CD8-positive, alpha-beta memory T cell (primary cell): ENCODE measurements around the gene GPRC5B. TPM values are rescaled to one million over a fixed set of nuclear protein-coding genes. Genes with fewer than 3 reads are reported as not detected.
A peak's percentile ranks its signal among the peaks of the same experiment; 100 is the strongest.

Experiments
- CTCF ChIA-PET: fragments of 350-600 bp; sonication (Branson Sonifier 250); formaldehyde crosslinking; loops from one replicate; lab custom pipeline; 2021; ENCODE audit warnings: antibody characterized with exemption; lab: Charles Lee
- POLR2A ChIA-PET: fragments of 350-600 bp; sonication (Branson Sonifier 250); formaldehyde crosslinking; loops from one replicate; lab custom pipeline; 2021; ENCODE audit warnings: antibody characterized with exemption; lab: Charles Lee
- DNase-seq, 5 donors: peaks; one replicate each; pipeline versions ENCODE4 v3.0.0 to v3.0.0-alpha.2; 2020 to 2022; ENCODE audit warnings: mixed read lengths in 1 of 5
- H3K27ac ChIP-seq: one replicate; pipeline ENCODE4 v1.7.0; 2013; ENCODE audit warnings: low read depth, mild to moderate bottlenecking, low read length, moderate library complexity
- H3K27me3 ChIP-seq: 2 replicates; pipeline ENCODE4 v1.7.0; 2013; ENCODE audit warnings: low read length, mild to moderate bottlenecking; ENCODE audit not compliant: insufficient read depth, poor library complexity, severe bottlenecking
- H3K36me3 ChIP-seq: 2 replicates; pipeline ENCODE4 v1.7.0; 2013; ENCODE audit warnings: mild to moderate bottlenecking, low read length, moderate library complexity; ENCODE audit not compliant: insufficient read depth
- H3K4me1 ChIP-seq: 2 replicates; pipeline ENCODE4 v1.7.0; 2013; ENCODE audit warnings: mild to moderate bottlenecking, low read length, moderate library complexity; ENCODE audit not compliant: insufficient read depth
- H3K4me3 ChIP-seq: 2 replicates; pipeline ENCODE4 v1.7.0; 2013; ENCODE audit warnings: mild to moderate bottlenecking, low read length
- H3K9me3 ChIP-seq: 2 replicates; pipeline ENCODE4 v1.7.0; 2013; ENCODE audit warnings: mild to moderate bottlenecking, low read length
- H3K27ac Mint-ChIP-seq, 8 donors: one replicate each; pipeline ENCODE4 v1.8.0; 2020 to 2021; ENCODE audit warnings: mixed read lengths in 8 of 8, mild to moderate bottlenecking in 6 of 8, inconsistent platforms in 3 of 8, moderate library complexity in 3 of 8
- H3K27me3 Mint-ChIP-seq, 2 donors: one replicate each; pipeline ENCODE4 v1.8.0; 2020 to 2021; ENCODE audit warnings: mixed read lengths in 2 of 2, mild to moderate bottlenecking in 1 of 2, moderate library complexity in 1 of 2
- H3K36me3 Mint-ChIP-seq, 3 donors: one replicate each; pipeline ENCODE4 v1.8.0; 2020 to 2021; ENCODE audit warnings: mixed read lengths in 3 of 3, inconsistent platforms in 1 of 3, mild to moderate bottlenecking in 1 of 3
- H3K4me1 Mint-ChIP-seq, 3 donors: one replicate each; pipeline ENCODE4 v1.8.0; 2020 to 2021; ENCODE audit warnings: mixed read lengths in 3 of 3, inconsistent platforms in 1 of 3, mild to moderate bottlenecking in 1 of 3
- H3K4me3 Mint-ChIP-seq, 7 donors: one replicate each; pipeline ENCODE4 v1.8.0; 2020 to 2021; ENCODE audit warnings: mixed read lengths in 7 of 7, mild to moderate bottlenecking in 6 of 7, moderate library complexity in 4 of 7, inconsistent platforms in 2 of 7
- H3K9me3 Mint-ChIP-seq, 5 donors: one replicate each; pipeline ENCODE4 v1.8.0; 2020 to 2022; ENCODE audit warnings: mixed read lengths in 5 of 5, mild to moderate bottlenecking in 3 of 5, moderate library complexity in 2 of 5, inconsistent platforms in 1 of 5
- polyA plus RNA-seq: library from polyadenylated mRNA; unstranded; fragments of 300-500 nt; fragmentation: Illumina TruSeq; gene quantifications from one replicate; pipeline ENCODE4 v1.2.3, GENCODE V29; 2021
- total RNA-seq, 2 experiments: library from RNA; stranded (reverse); gene quantifications; one replicate each; pipeline ENCODE4 v1.2.3, GENCODE V29; 2021

The GPRC5B gene
- total and polyA plus RNA-seq, 3 experiments from 2014 or later, result 0.11 to 0.29 TPM; not detected in 1

GRCh38 chr16:19908921-19909320, 24.3 kb upstream of the GPRC5B start:
- Histone ChIP-seq H3K4me3 (no peak overlapping the region), H3K36me3 (no peaks in the 10 kb centered on the region), H3K4me1 (no peaks in the 10 kb centered on the region), H3K9me3 (no peaks in the 10 kb centered on the region), H3K27me3 (no peaks in the 10 kb centered on the region), H3K27ac (no peak overlapping the region)
- DNase-seq, result no peak
- Mint-ChIP-seq H3K27me3 (peaks cover 23 to 29% of the 10 kb centered on the region in 2 donors), H3K4me1 (peaks cover 8 to 13% (median 10%) of the 10 kb centered on the region in 3 donors), H3K36me3 (no peaks in the 10 kb centered on the region), H3K4me3 (no peak overlapping the region), H3K27ac (no peak overlapping the region), H3K9me3 (peaks cover 0 to 5% (median 0%) of the 10 kb centered on the region in 5 donors)
- CTCF ChIA-PET, result interaction anchor here (0.6 to 2.6 kb wide), 2 partner anchors 10 to 13 kb away, joined by 3 to 21 read pairs; no protein-coding TSS in a partner anchor
- POLR2A ChIA-PET, result no interaction called here

- H3K36me3 Mint-ChIP-seq, result no peaks in the 10 kb centered on the region
- Histone ChIP-seq H3K27ac (no peak overlapping the region), H3K4me1 (no peaks in the 10 kb centered on the region), H3K27me3 (no peaks in the 10 kb centered on the region), H3K9me3 (no peaks in the 10 kb centered on the region), H3K4me3 (peak overlapping the region; percentile 3), H3K36me3 (no peaks in the 10 kb centered on the region)
- POLR2A ChIA-PET, result no interaction called here
- H3K9me3 Mint-ChIP-seq, result peaks cover 0 to 5% (median 0%) of the 10 kb centered on the region in 5 donors
- peak overlapping the region in 2 of 8 donors; percentile 42 to 74 for H3K27ac Mint-ChIP-seq
- peak overlapping the region in 6 of 7 donors; percentile 26 to 90 (median 65) for H3K4me3 Mint-ChIP-seq
- peaks cover 8 to 13% (median 10%) of the 10 kb centered on the region in 3 donors for H3K4me1 Mint-ChIP-seq
- DNase-seq, result peak; percentile 49 to 71 (median 52)
- CTCF ChIA-PET, result interaction anchor here (0.6 to 2.6 kb wide), 23 partner anchors 9 to 805 kb away, joined by 3 to 21 read pairs (median 3); partner anchors contain the start of gene VPS35L
- H3K27me3 Mint-ChIP-seq, result peaks cover 17 to 24% of the 10 kb centered on the region in 2 donors
These were observed 22.7 kb upstream of the GPRC5B start for GRCh38 chr16:19907161-19907992.

GRCh38 chr16:19901164-19901563, 16.5 kb upstream of the GPRC5B start:
- no peak overlapping the region for H3K27ac ChIP-seq
- no peak overlapping the region for H3K4me3 ChIP-seq
- H3K36me3 Mint-ChIP-seq, result no peaks in the 10 kb centered on the region
- no peaks in the 10 kb centered on the region for H3K27me3 ChIP-seq
- H3K27ac Mint-ChIP-seq, result no peak overlapping the region
- no peaks in the 10 kb centered on the region for H3K4me1 ChIP-seq
- no peaks in the 10 kb centered on the region for H3K36me3 ChIP-seq
- no peak for DNase-seq
- ChIA-PET CTCF (interaction anchor here (1.1 to 1.3 kb wide), 2 partner anchors 202 to 346 kb away, joined by 3 read pairs; partner anchors contain the start of gene VPS35L), POLR2A (no interaction called here)
- H3K9me3 ChIP-seq, result no peaks in the 10 kb centered on the region
- peaks cover 0 to 5% (median 3%) of the 10 kb centered on the region in 3 donors for H3K4me1 Mint-ChIP-seq
- H3K9me3 Mint-ChIP-seq, result no peaks in the 10 kb centered on the region
- H3K27me3 Mint-ChIP-seq, result peaks cover 12 to 22% of the 10 kb centered on the region in 2 donors
- no peak overlapping the region for H3K4me3 Mint-ChIP-seq

- no peaks in the 10 kb centered on the region for H3K4me1 ChIP-seq
- H3K9me3 Mint-ChIP-seq, result no peaks in the 10 kb centered on the region
- H3K9me3 ChIP-seq, result no peaks in the 10 kb centered on the region
- H3K27ac ChIP-seq, result no peak overlapping the region
- no peaks in the 10 kb centered on the region for H3K36me3 ChIP-seq
- POLR2A ChIA-PET, result no interaction called here
- no peak overlapping the region for H3K4me3 Mint-ChIP-seq
- no peak overlapping the region for H3K27ac Mint-ChIP-seq
- peaks cover 0 to 5% (median 3%) of the 10 kb centered on the region in 3 donors for H3K4me1 Mint-ChIP-seq
- peaks cover 10 to 22% of the 10 kb centered on the region in 2 donors for H3K27me3 Mint-ChIP-seq
- no peak overlapping the region for H3K4me3 ChIP-seq
- DNase-seq, result no peak
- H3K36me3 Mint-ChIP-seq, result no peaks in the 10 kb centered on the region
- H3K27me3 ChIP-seq, result no peaks in the 10 kb centered on the region
- CTCF ChIA-PET, result interaction anchor here (1.4 to 2.8 kb wide), 2 partner anchors 8 to 9 kb away, joined by 3 to 21 read pairs; no protein-coding TSS in a partner anchor
These were observed 14.9 kb upstream of the GPRC5B start for GRCh38 chr16:19899605-19899955.

GRCh38 chr16:19898924-19899604, 14.4 kb upstream of the GPRC5B start:
- Mint-ChIP-seq H3K9me3 (no peaks in the 10 kb centered on the region), H3K27me3 (peaks cover 10 to 22% of the 10 kb centered on the region in 2 donors), H3K4me1 (peaks cover 0 to 5% (median 3%) of the 10 kb centered on the region in 3 donors), H3K27ac (no peak overlapping the region), H3K36me3 (no peaks in the 10 kb centered on the region), H3K4me3 (no peak overlapping the region)
- no peaks in the 10 kb centered on the region for H3K36me3 ChIP-seq
- ChIA-PET POLR2A (no interaction called here), CTCF (interaction anchor here (0.7 to 2.8 kb wide), 4 partner anchors 8 to 22 kb away, joined by 3 to 21 read pairs (median 3); no protein-coding TSS in a partner anchor)
- H3K27me3 ChIP-seq, result no peaks in the 10 kb centered on the region
- no peak overlapping the region for H3K27ac ChIP-seq
- DNase-seq, result peak in 1 of 5 donors; percentile 16
- H3K4me1 ChIP-seq, result no peaks in the 10 kb centered on the region
- no peaks in the 10 kb centered on the region for H3K9me3 ChIP-seq
- no peak overlapping the region for H3K4me3 ChIP-seq

- Histone ChIP-seq H3K36me3 (no peaks in the 10 kb centered on the region), H3K27me3 (no peaks in the 10 kb centered on the region), H3K9me3 (no peaks in the 10 kb centered on the region), H3K27ac (no peak overlapping the region), H3K4me1 (no peaks in the 10 kb centered on the region), H3K4me3 (no peak overlapping the region)
- H3K27ac Mint-ChIP-seq, result peak overlapping the region in 1 of 8 donors; percentile 63
- H3K9me3 Mint-ChIP-seq, result no peaks in the 10 kb centered on the region
- peaks cover 10 to 22% of the 10 kb centered on the region in 2 donors for H3K27me3 Mint-ChIP-seq
- no peak overlapping the region for H3K4me3 Mint-ChIP-seq
- H3K4me1 Mint-ChIP-seq, result peaks cover 0 to 5% (median 3%) of the 10 kb centered on the region in 3 donors
- peak in 1 of 5 donors; percentile 47 for DNase-seq
- no peaks in the 10 kb centered on the region for H3K36me3 Mint-ChIP-seq
- CTCF ChIA-PET, result interaction anchor here (0.7 to 2.8 kb wide), 2 partner anchors 10 to 17 kb away, joined by 3 to 21 read pairs; no protein-coding TSS in a partner anchor
- POLR2A ChIA-PET, result no interaction called here
These were observed 13.5 kb upstream of the GPRC5B start for GRCh38 chr16:19898166-19898565.

- ChIA-PET CTCF (no interaction called here), POLR2A (no interaction called here)
- no peak overlapping the region for H3K27ac ChIP-seq
- Mint-ChIP-seq H3K4me3 (no peak overlapping the region), H3K27me3 (peaks cover 10 to 24% of the 10 kb centered on the region in 2 donors), H3K27ac (no peak overlapping the region), H3K9me3 (no peaks in the 10 kb centered on the region), H3K36me3 (no peaks in the 10 kb centered on the region), H3K4me1 (peaks cover 0 to 5% (median 3%) of the 10 kb centered on the region in 3 donors)
- no peaks in the 10 kb centered on the region for H3K27me3 ChIP-seq
- no peaks in the 10 kb centered on the region for H3K36me3 ChIP-seq
- H3K4me3 ChIP-seq, result no peak overlapping the region
- no peaks in the 10 kb centered on the region for H3K4me1 ChIP-seq
- DNase-seq, result no peak
- H3K9me3 ChIP-seq, result no peaks in the 10 kb centered on the region
These were observed 12.3 kb upstream of the GPRC5B start for GRCh38 chr16:19896951-19897350.
